Measurements from ENCODE around the gene GOLGA8B. TPM values are rescaled to one million over a fixed set of nuclear protein-coding genes. Genes with fewer than 3 reads are reported as not detected.

The GOLGA8B gene
- total and polyA plus RNA-seq, 4 donors: 8.4 to 71.0 (median 22.9) TPM

GRCh38 chr15:34598799-34599585 is 15.5 kb upstream of the GOLGA8B start (continued):
- no peak for TF ChIP-seq FOXA2 (IDR thresholded peaks at IDR 0.05)
- no peak for TF ChIP-seq JUND (IDR thresholded peaks at IDR 0.05)
- no peak for TF ChIP-seq FOXA1 (IDR thresholded peaks at IDR 0.05)
- TF ChIP-seq, protein P1, sequence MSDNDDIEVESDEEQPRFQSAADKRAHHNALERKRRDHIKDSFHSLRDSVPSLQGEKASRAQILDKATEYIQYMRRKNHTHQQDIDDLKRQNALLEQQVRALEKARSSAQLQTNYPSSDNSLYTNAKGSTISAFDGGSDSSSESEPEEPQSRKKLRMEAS (IDR thresholded peaks at IDR 0.05): no peak
- no peak for TF ChIP-seq RXRA (IDR thresholded peaks at IDR 0.05)

GRCh38 chr15:34597316-34597715 is 13.9 kb upstream of the GOLGA8B start:
- H3K4me3 ChIP-seq (ENCODE audit: low read depth in 1 of 3, low read length in 3 of 3): no peak overlapping the region

DNA sequence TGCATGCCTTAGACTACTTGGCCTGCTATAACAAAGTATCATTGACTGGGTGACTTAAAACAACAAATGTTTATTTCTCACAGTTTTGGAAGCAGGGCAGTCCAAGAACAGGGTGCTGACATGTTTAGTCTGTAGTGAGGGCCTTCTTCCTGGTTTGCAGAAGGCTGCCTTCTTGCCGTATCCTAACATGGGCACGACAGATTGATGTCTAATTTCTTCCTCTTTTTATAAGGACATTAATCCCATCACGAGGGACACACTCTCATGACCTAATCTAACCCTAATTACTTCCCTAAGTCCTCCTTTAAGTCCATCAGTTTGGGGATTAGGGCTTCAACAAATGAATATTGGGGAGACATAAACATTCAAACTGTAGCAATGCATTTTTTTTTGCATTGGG is 10.9 kb upstream of the GOLGA8B start:
- Histone ChIP-seq H3K4me3 (ENCODE audit: low read depth in 1 of 3, low read length in 3 of 3) (no peak overlapping the region), H3K36me3 (ENCODE audit: control insufficient read depth in 4 of 4, insufficient read depth in 3 of 4, low read depth in 1 of 4, low read length in 3 of 4) (no peaks in the 10 kb centered on the region), H3K9me3 (ENCODE audit: control insufficient read depth in 4 of 4, low read length in 3 of 4) (no peaks in the 10 kb centered on the region), H3K27me3 (ENCODE audit: control insufficient read depth in 4 of 4, insufficient read depth in 4 of 4, low read length in 3 of 4) (no peaks in the 10 kb centered on the region), H3K4me1 (ENCODE audit: control insufficient read depth in 4 of 4, insufficient read depth in 4 of 4, low read length in 3 of 4) (no peaks in the 10 kb centered on the region), H3K27ac (ENCODE audit: low read depth in 1 of 2, low read length in 2 of 2) (no peak overlapping the region), H3K9ac (ENCODE audit: low read depth in 1 of 2, low read length in 2 of 2) (no peak overlapping the region)
- DNase-seq (ENCODE audit: low spot score): no peak
- WGBS: 61% methylated on average over 3 of the region's 3 CpGs
- TF ChIP-seq, protein P1 (IDR thresholded peaks at IDR 0.05): no peak
- TF ChIP-seq EGR1 (IDR thresholded peaks at IDR 0.05; ENCODE audit: low read depth in 2 of 2): no peak
- no peak for TF ChIP-seq NR2F2 (IDR thresholded peaks at IDR 0.05)
- TF ChIP-seq, protein P2, sequence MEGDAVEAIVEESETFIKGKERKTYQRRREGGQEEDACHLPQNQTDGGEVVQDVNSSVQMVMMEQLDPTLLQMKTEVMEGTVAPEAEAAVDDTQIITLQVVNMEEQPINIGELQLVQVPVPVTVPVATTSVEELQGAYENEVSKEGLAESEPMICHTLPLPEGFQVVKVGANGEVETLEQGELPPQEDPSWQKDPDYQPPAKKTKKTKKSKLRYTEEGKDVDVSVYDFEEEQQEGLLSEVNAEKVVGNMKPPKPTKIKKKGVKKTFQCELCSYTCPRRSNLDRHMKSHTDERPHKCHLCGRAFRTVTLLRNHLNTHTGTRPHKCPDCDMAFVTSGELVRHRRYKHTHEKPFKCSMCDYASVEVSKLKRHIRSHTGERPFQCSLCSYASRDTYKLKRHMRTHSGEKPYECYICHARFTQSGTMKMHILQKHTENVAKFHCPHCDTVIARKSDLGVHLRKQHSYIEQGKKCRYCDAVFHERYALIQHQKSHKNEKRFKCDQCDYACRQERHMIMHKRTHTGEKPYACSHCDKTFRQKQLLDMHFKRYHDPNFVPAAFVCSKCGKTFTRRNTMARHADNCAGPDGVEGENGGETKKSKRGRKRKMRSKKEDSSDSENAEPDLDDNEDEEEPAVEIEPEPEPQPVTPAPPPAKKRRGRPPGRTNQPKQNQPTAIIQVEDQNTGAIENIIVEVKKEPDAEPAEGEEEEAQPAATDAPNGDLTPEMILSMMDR (IDR thresholded peaks at IDR 0.05; ENCODE audit: low read depth, low read length, missing input control): no peak
- no peak for TF ChIP-seq HNF4G (IDR thresholded peaks at IDR 0.05)
- no peak for TF ChIP-seq FOXA2 (IDR thresholded peaks at IDR 0.05)
- TF ChIP-seq GABPA (IDR thresholded peaks at IDR 0.05 in 1 of 2, conservative IDR thresholded peaks at IDR 0.05 in 1 of 2): no peak
- no peak for TF ChIP-seq HNF4A (conservative IDR thresholded peaks at IDR 0.05)
- TF ChIP-seq FOXA1 (IDR thresholded peaks at IDR 0.05): no peak

More at GRCh38 chr15:34597316-34597715, 13.9 kb upstream of the GOLGA8B start:
- TF ChIP-seq FOXA2 (IDR thresholded peaks at IDR 0.05) (no peak), RAD21 (IDR thresholded peaks at IDR 0.05) (no peak), HNF4G (IDR thresholded peaks at IDR 0.05) (no peak), YY1 (IDR thresholded peaks at IDR 0.05) (no peak), NR2F2 (IDR thresholded peaks at IDR 0.05) (no peak), FOXA1 (IDR thresholded peaks at IDR 0.05) (no peak), GABPA (IDR thresholded peaks at IDR 0.05 in 1 of 2, conservative IDR thresholded peaks at IDR 0.05 in 1 of 2) (no peak), TAF1 (conservative IDR thresholded peaks at IDR 0.05) (no peak), JUND (IDR thresholded peaks at IDR 0.05) (no peak), SP1 (IDR thresholded peaks at IDR 0.05) (no peak)
- TF ChIP-seq, protein P3, sequence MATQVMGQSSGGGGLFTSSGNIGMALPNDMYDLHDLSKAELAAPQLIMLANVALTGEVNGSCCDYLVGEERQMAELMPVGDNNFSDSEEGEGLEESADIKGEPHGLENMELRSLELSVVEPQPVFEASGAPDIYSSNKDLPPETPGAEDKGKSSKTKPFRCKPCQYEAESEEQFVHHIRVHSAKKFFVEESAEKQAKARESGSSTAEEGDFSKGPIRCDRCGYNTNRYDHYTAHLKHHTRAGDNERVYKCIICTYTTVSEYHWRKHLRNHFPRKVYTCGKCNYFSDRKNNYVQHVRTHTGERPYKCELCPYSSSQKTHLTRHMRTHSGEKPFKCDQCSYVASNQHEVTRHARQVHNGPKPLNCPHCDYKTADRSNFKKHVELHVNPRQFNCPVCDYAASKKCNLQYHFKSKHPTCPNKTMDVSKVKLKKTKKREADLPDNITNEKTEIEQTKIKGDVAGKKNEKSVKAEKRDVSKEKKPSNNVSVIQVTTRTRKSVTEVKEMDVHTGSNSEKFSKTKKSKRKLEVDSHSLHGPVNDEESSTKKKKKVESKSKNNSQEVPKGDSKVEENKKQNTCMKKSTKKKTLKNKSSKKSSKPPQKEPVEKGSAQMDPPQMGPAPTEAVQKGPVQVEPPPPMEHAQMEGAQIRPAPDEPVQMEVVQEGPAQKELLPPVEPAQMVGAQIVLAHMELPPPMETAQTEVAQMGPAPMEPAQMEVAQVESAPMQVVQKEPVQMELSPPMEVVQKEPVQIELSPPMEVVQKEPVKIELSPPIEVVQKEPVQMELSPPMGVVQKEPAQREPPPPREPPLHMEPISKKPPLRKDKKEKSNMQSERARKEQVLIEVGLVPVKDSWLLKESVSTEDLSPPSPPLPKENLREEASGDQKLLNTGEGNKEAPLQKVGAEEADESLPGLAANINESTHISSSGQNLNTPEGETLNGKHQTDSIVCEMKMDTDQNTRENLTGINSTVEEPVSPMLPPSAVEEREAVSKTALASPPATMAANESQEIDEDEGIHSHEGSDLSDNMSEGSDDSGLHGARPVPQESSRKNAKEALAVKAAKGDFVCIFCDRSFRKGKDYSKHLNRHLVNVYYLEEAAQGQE (IDR thresholded peaks at IDR 0.05): no peak
- TF ChIP-seq, protein P4, sequence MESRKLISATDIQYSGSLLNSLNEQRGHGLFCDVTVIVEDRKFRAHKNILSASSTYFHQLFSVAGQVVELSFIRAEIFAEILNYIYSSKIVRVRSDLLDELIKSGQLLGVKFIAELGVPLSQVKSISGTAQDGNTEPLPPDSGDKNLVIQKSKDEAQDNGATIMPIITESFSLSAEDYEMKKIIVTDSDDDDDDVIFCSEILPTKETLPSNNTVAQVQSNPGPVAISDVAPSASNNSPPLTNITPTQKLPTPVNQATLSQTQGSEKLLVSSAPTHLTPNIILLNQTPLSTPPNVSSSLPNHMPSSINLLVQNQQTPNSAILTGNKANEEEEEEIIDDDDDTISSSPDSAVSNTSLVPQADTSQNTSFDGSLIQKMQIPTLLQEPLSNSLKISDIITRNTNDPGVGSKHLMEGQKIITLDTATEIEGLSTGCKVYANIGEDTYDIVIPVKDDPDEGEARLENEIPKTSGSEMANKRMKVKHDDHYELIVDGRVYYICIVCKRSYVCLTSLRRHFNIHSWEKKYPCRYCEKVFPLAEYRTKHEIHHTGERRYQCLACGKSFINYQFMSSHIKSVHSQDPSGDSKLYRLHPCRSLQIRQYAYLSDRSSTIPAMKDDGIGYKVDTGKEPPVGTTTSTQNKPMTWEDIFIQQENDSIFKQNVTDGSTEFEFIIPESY (IDR thresholded peaks at IDR 0.05): no peak
- TF ChIP-seq, protein P1 (IDR thresholded peaks at IDR 0.05): no peak
- Histone ChIP-seq H3K9me3 (ENCODE audit: control insufficient read depth in 4 of 4, low read length in 3 of 4) (no peaks in the 10 kb centered on the region), H3K27me3 (ENCODE audit: control insufficient read depth in 4 of 4, insufficient read depth in 4 of 4, low read length in 3 of 4) (no peaks in the 10 kb centered on the region), H3K36me3 (ENCODE audit: control insufficient read depth in 4 of 4, insufficient read depth in 3 of 4, low read depth in 1 of 4, low read length in 3 of 4) (no peaks in the 10 kb centered on the region), H3K27ac (ENCODE audit: low read depth in 1 of 2, low read length in 2 of 2) (no peak overlapping the region), H3K9ac (ENCODE audit: low read depth in 1 of 2, low read length in 2 of 2) (no peak overlapping the region), H3K4me1 (ENCODE audit: control insufficient read depth in 4 of 4, insufficient read depth in 4 of 4, low read length in 3 of 4) (no peaks in the 10 kb centered on the region)
- no peak for DNase-seq (ENCODE audit: low spot score)

Data from liver (tissue), 9 donors.